NT2/D1 (cell line): ENCODE data around the gene BCAP29.
"Not testable (repeated sequence)": the region's sequence is repeated elsewhere in the genome, so short reads cannot be mapped to it uniquely, and the experiment has no call there.

Source experiments
- DNase-seq: peaks from one replicate; pipeline ENCODE4 v3.0.0-alpha.2; 2011; ENCODE audit warnings: low read depth, low spot score
- H3K27me3 ChIP-seq: 2 replicates; pipeline ENCODE4 v1.6.0; 2011; ENCODE audit warnings: mild to moderate bottlenecking; ENCODE audit not compliant: insufficient read length, insufficient read depth
- H3K36me3 ChIP-seq: 2 replicates; pipeline ENCODE4 v1.6.1; 2011; ENCODE audit warnings: mild to moderate bottlenecking, low read length, mixed read lengths; ENCODE audit not compliant: insufficient read depth, insufficient read length
- H3K4me1 ChIP-seq: 2 replicates; pipeline ENCODE4 v1.5.1; 2011; ENCODE audit not compliant: insufficient read depth, insufficient read length
- H3K4me3 ChIP-seq: 2 replicates; pipeline ENCODE4 v1.5.1; 2011; ENCODE audit warnings: low read depth; ENCODE audit not compliant: insufficient read length
- H3K9ac ChIP-seq: 2 replicates; pipeline ENCODE4 v1.6.0; 2011; ENCODE audit warnings: low read depth; ENCODE audit not compliant: insufficient read length
- H3K9me3 ChIP-seq: 2 replicates; pipeline ENCODE4 v1.5.1; 2011; ENCODE audit warnings: mild to moderate bottlenecking, low read length; ENCODE audit not compliant: insufficient read depth
- SUZ12 ChIP-seq: IDR thresholded peaks from 2 replicates; pipeline ENCODE4 v1.6.1; 2011; ENCODE audit not compliant: insufficient read length, insufficient read depth; ENCODE audit errors: extremely low read depth
- YY1 ChIP-seq: IDR thresholded peaks from 2 replicates; pipeline ENCODE4 v1.6.1; 2011; ENCODE audit not compliant: insufficient read length, insufficient read depth
- ZNF274 ChIP-seq: IDR thresholded peaks from 2 replicates; pipeline ENCODE4 v1.6.1; 2011; ENCODE audit warnings: mild to moderate bottlenecking, low read depth, low read length

The BCAP29 gene, protein sequence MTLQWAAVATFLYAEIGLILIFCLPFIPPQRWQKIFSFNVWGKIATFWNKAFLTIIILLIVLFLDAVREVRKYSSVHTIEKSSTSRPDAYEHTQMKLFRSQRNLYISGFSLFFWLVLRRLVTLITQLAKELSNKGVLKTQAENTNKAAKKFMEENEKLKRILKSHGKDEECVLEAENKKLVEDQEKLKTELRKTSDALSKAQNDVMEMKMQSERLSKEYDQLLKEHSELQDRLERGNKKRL

DNA sequence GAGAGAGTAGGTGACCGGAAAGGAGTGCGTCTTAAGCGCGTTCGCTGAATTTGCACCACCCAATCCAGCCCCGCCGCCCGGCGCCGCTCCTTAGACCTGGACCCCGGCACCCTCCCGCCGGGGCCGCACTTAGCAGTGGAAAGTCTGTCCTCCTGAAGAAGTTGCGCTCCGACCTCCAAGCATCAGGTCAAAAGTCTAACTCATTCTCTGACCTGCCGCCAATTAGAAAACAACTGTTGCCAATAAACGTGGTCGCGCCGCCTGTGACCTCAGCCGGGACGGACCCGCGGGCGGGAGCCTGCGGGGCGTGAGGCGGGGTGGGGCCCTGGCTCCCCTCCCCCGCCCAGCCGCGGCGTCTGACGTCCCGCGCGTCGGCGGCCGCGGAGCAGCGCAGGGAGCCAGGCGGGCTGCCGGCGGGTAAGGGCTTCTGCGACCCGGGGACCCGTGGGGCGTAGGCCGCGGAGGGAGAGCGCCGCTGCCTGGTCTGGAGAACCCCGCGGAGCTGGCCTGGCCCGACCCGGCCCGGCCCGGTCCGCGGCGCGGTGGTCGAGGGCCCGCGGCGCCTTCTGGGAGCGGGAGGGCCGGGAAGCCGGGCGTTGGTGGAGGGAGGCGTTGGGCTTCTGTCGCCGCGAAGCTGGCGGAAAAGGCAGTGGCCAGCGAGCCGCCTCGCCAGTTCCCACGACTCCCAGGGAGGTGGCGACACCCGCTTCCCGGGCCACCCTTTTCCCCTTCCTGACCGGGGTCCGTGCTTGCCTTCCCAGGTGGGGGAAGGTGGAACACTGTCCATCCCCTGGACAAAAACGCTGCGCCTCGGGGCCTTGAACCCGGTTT lies at the start of gene BCAP29:
BCAP29 (plus strand) TSS at position 362 of the 831 bp plus-strand sequence. CDS start 527 bp downstream, outside the sequence.
- Histone ChIP-seq H3K9me3 (no peaks in the 10 kb centered on the region), H3K4me3 (peak within 1 kb of the TSS; percentile 65), H3K27me3 (no peaks in the 10 kb centered on the region), H3K4me1 (no peaks in the 10 kb centered on the region), H3K36me3 (peaks cover 23% of the 10 kb centered on the region), H3K9ac (peak within 1 kb of the TSS; percentile 84)
- no peak for TF ChIP-seq ZNF274
- TF ChIP-seq SUZ12, result no peak
- no peak for TF ChIP-seq YY1
- DNase-seq, result no peak

DNA sequence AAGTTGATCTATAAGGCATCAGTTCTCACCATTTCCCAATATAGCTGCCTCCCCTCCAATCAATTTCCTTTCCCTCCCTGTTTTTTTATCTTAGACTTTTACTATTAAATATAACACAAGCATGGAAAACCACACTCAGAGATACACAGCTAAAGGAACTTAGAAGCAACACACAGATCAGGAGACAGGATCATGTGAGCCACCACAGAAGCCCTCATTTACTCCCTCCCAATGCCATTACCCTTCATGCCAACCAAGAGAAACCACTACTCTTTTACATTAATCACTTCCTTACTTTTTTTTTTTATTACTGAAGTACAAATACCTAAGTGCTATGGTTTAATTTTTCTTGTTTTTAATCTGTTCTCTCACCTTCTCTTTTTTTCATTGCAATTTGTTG lies 49.3 kb upstream of the BCAP29 start:
- Histone ChIP-seq H3K27me3 (no peaks in the 10 kb centered on the region), H3K4me3 (no peak overlapping the region), H3K9me3 (no peaks in the 10 kb centered on the region), H3K9ac (no peak overlapping the region), H3K4me1 (no peaks in the 10 kb centered on the region), H3K36me3 (peaks cover 9% of the 10 kb centered on the region)
- no peak for DNase-seq
- TF ChIP-seq ZNF274, result no peak
- no peak for TF ChIP-seq YY1
- no peak for TF ChIP-seq SUZ12

DNA sequence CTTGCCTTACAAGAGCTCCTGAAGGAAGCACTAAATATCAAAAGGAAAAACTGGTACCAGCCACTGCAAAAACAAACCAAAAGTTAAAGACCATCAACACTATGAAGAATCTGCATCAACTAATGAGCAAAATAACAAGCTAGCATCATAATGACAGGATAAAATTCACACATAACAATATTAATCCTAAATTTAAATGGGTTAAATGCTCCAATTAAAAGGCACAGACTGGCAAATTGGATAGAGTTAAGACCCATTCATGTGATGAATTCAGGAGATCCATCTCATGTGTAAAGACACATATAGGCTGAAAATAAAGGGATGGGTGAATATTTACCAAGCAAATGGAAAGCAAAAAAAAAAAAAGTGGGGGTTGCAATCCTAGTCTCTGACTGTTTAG lies 45.9 kb upstream of the BCAP29 start:
- Histone ChIP-seq H3K9me3 (no peaks in the 10 kb centered on the region), H3K36me3 (no peaks in the 10 kb centered on the region), H3K27me3 (no peaks in the 10 kb centered on the region), H3K9ac (no peak overlapping the region), H3K4me3 (no peak overlapping the region), H3K4me1 (no peaks in the 10 kb centered on the region)
- TF ChIP-seq ZNF274 (no peak), SUZ12 (no peak), YY1 (no peak)
- DNase-seq, result no peak

DNA sequence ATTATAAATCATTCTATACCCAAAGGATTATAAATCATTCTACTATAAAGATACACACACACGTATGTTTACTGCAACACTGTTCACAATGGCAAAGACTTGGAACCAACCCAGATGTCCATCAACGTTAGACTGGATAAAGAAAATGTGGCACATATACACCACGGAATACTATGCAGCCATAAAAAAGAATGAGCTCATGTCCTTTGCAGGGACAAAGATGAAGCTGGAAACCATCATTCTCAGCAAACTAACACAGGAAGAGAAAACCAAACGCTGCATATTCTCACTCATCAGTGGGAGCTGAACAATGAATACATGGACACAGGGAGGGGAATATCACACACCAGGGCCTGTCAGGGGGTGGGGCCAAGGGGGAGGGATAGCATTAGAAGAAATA lies 42.8 kb upstream of the BCAP29 start:
- H3K9me3 ChIP-seq, H3K9ac ChIP-seq, H3K36me3 ChIP-seq, H3K4me3 ChIP-seq, H3K4me1 ChIP-seq, H3K27me3 ChIP-seq, DNase-seq: not testable (repeated sequence)

DNA sequence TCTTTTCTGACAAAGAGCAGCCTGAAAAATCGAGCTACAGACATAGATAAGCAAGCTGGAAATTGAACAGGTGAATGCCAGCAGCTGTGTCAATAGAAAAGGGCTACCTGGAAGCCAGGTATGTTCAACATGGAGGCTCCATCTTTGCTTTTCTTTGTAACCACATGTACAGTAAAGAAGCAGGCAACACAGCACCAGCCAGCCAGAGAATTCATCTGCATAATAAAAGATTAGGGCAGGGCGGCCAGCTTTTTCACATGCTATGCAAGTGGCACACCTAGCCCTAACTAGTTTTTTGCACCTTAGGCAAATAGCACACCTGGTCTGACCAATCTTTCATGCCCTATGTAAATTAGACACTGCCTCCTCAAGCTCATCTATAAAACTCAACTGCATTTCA lies 42.0 kb upstream of the BCAP29 start:
- no peak for DNase-seq
- TF ChIP-seq SUZ12 (no peak), ZNF274 (no peak), YY1 (no peak)

DNA sequence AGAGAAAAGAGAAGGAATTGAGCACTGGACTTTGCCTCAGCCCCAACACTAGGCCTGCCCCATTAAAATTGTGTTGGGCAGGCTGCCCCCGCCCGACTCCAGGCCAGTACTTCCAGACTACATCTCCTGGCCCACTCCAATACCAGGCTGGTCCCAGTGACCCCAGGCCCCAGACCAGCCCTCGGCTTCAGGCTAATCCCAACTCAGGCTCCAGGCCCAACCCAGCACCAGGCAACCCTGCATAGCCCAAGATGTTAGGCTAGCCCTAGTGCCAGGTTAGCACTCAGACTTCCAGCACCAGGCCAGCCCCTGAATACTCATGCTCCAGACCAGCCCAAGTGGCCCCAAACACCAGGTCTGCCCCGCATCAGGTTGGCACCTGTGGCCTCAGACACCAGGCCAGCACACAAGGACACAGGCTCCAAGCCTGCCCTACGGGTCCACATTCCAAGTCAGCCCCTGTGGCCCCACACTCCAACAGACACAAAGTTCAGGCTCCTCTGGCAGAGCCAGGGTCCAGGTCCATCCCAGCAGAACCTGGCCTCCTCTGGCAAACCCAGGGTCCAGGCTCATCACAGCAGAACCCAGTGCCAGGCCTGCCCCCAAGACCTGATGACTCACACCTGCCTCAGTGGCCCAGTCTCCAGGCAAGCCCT lies 36.6 kb upstream of the BCAP29 start:
- H3K9me3 ChIP-seq, result peaks cover 13% of the 10 kb centered on the region; the same call in 1 of the 2 replicates
- DNase-seq, result no peak
- H3K27me3 ChIP-seq, result no peaks in the 10 kb centered on the region
- peaks cover 10% of the 10 kb centered on the region for H3K36me3 ChIP-seq
- H3K4me3 ChIP-seq, result no peak overlapping the region
- TF ChIP-seq YY1, result no peak
- TF ChIP-seq SUZ12, result no peak
- no peak for TF ChIP-seq ZNF274
- H3K4me1 ChIP-seq, result no peaks in the 10 kb centered on the region
- no peak overlapping the region for H3K9ac ChIP-seq

More for the DNA sequence above, 42.0 kb upstream of the BCAP29 start:
- Histone ChIP-seq H3K4me3 (no peak overlapping the region), H3K9ac (no peak overlapping the region), H3K27me3 (no peaks in the 10 kb centered on the region), H3K36me3 (no peaks in the 10 kb centered on the region), H3K9me3 (no peaks in the 10 kb centered on the region), H3K4me1 (no peaks in the 10 kb centered on the region)
